Spleen (tissue), 7 donors: ENCODE results near the gene EPB41L4A.

Source experiments
- POLR2AphosphoS5 ChIP-seq, 3 donors: sonication (generic); formaldehyde crosslinking; IDR thresholded peaks; one replicate each; pipeline ENCODE4 v1.5.1; 2017; ENCODE audit warnings: antibody characterized with exemption in 3 of 3
- TF ChIP-seq, protein P1 (sequence below), 11 experiments: fragments of 200-600 bp in 7 of 11; fragments of 450-650 bp in 4 of 11; sonication (generic) in 4 of 11; IDR thresholded peaks in 8 of 11; conservative IDR thresholded peaks in 3 of 11; 1 replicate in 7 of 11; 2 replicates in 4 of 11; pipeline versions ENCODE4 v1.4.0 to v1.8.0; 2016 to 2021; ENCODE audit warnings: antibody characterized with exemption in 11 of 11, inconsistent platforms in 4 of 11, mild to moderate bottlenecking in 1 of 11
- donor health status: DM: no; HTN: no; CAD: no; lungs with moderate emphysema.
- donor health status: DM: no; HTN: no; CAD: no.
- donor health status: DM: no; HTN: no; CAD: no.

DNA sequence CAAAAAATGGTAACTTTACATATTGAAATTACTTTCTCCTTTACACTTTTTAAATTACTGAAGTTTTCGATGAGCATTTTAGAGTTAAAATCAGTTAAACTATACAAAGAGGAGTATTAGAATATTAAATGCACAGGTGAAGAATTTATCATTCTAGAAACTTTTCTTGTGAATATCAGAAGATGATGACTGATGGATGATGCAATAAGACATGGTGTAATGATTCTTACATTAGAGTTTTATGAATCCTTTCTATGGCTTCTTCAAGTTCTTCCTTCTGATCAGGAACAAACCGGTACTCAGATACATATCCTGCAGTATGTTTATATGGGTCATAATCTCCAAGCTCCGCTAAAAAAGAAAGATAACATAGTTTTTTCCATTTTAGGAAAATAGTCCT is 154.4 kb downstream of the EPB41L4A start:
- no peak for TF ChIP-seq POLR2AphosphoS5 (IDR thresholded peaks at IDR 0.05)
- TF ChIP-seq, protein P1, sequence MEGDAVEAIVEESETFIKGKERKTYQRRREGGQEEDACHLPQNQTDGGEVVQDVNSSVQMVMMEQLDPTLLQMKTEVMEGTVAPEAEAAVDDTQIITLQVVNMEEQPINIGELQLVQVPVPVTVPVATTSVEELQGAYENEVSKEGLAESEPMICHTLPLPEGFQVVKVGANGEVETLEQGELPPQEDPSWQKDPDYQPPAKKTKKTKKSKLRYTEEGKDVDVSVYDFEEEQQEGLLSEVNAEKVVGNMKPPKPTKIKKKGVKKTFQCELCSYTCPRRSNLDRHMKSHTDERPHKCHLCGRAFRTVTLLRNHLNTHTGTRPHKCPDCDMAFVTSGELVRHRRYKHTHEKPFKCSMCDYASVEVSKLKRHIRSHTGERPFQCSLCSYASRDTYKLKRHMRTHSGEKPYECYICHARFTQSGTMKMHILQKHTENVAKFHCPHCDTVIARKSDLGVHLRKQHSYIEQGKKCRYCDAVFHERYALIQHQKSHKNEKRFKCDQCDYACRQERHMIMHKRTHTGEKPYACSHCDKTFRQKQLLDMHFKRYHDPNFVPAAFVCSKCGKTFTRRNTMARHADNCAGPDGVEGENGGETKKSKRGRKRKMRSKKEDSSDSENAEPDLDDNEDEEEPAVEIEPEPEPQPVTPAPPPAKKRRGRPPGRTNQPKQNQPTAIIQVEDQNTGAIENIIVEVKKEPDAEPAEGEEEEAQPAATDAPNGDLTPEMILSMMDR (IDR thresholded peaks at IDR 0.05 in 8 of 11, conservative IDR thresholded peaks at IDR 0.05 in 3 of 11) = no peak
